Measurements from ENCODE around the gene MYO10.

The MYO10 gene

GRCh38 chr5:16897284-16897704 lies 38.8 kb downstream of the MYO10 start:
- Histone ChIP-seq H3K36me3 (ENCODE audit: control insufficient read depth in 1 of 2, insufficient read depth in 2 of 2, low read length in 2 of 2) (no peaks in the 10 kb centered on the region), H3K4me3 (ENCODE audit: low read depth in 1 of 2, low read length in 2 of 2) (no peak overlapping the region), H3K27ac (ENCODE audit: low read length) (no peak overlapping the region), H3K4me1 (ENCODE audit: control insufficient read depth in 1 of 2, insufficient read depth in 2 of 2, low read length in 2 of 2) (peaks cover 0 to 4% of the 10 kb centered on the region in 2 donors), H3K9me3 (ENCODE audit: control insufficient read depth in 1 of 2, low read length in 2 of 2) (no peaks in the 10 kb centered on the region), H3K27me3 (ENCODE audit: low read depth, low read length) (no peaks in the 10 kb centered on the region)

- H3K9me3 ChIP-seq (ENCODE audit: control insufficient read depth in 1 of 2, low read length in 2 of 2) = no peaks in the 10 kb centered on the region
- H3K36me3 ChIP-seq (ENCODE audit: control insufficient read depth in 1 of 2, insufficient read depth in 2 of 2, low read length in 2 of 2) = no peaks in the 10 kb centered on the region
- no peak overlapping the region for H3K4me3 ChIP-seq (ENCODE audit: low read depth in 1 of 2, low read length in 2 of 2)
- H3K4me1 ChIP-seq (ENCODE audit: control insufficient read depth in 1 of 2, insufficient read depth in 2 of 2, low read length in 2 of 2) = peaks cover 0 to 4% of the 10 kb centered on the region in 2 donors
- H3K27ac ChIP-seq (ENCODE audit: low read length) = no peak overlapping the region
- H3K27me3 ChIP-seq (ENCODE audit: low read depth, low read length) = no peaks in the 10 kb centered on the region
Observed at GRCh38 chr5:16896767-16897166, 39.3 kb downstream of the MYO10 start.

GRCh38 chr5:16894236-16895057 lies 41.6 kb downstream of the MYO10 start:
- Histone ChIP-seq H3K27me3 (ENCODE audit: low read depth, low read length) (no peaks in the 10 kb centered on the region), H3K9me3 (ENCODE audit: control insufficient read depth in 1 of 2, low read length in 2 of 2) (no peaks in the 10 kb centered on the region), H3K36me3 (ENCODE audit: control insufficient read depth in 1 of 2, insufficient read depth in 2 of 2, low read length in 2 of 2) (no peaks in the 10 kb centered on the region), H3K4me1 (ENCODE audit: control insufficient read depth in 1 of 2, insufficient read depth in 2 of 2, low read length in 2 of 2) (peaks cover 0 to 4% of the 10 kb centered on the region in 2 donors), H3K27ac (ENCODE audit: low read length) (peak overlapping the region; percentile 84), H3K4me3 (ENCODE audit: low read depth in 1 of 2, low read length in 2 of 2) (no peak overlapping the region)

GRCh38 chr5:16891033-16891432 lies 45.1 kb downstream of the MYO10 start:
- H3K4me3 ChIP-seq (ENCODE audit: low read depth in 1 of 2, low read length in 2 of 2) = no peak overlapping the region
- H3K9me3 ChIP-seq (ENCODE audit: control insufficient read depth in 1 of 2, low read length in 2 of 2) = no peaks in the 10 kb centered on the region
- H3K36me3 ChIP-seq (ENCODE audit: control insufficient read depth in 1 of 2, insufficient read depth in 2 of 2, low read length in 2 of 2) = no peaks in the 10 kb centered on the region
- no peaks in the 10 kb centered on the region for H3K4me1 ChIP-seq (ENCODE audit: control insufficient read depth in 1 of 2, insufficient read depth in 2 of 2, low read length in 2 of 2)
- no peaks in the 10 kb centered on the region for H3K27me3 ChIP-seq (ENCODE audit: low read depth, low read length)
- no peak overlapping the region for H3K27ac ChIP-seq (ENCODE audit: low read length)

GRCh38 chr5:16889972-16890519 lies 46.0 kb downstream of the MYO10 start:
- no peaks in the 10 kb centered on the region for H3K27me3 ChIP-seq (ENCODE audit: low read depth, low read length)
- no peaks in the 10 kb centered on the region for H3K9me3 ChIP-seq (ENCODE audit: control insufficient read depth in 1 of 2, low read length in 2 of 2)
- H3K27ac ChIP-seq (ENCODE audit: low read length) = no peak overlapping the region
- H3K4me3 ChIP-seq (ENCODE audit: low read depth in 1 of 2, low read length in 2 of 2) = no peak overlapping the region
- H3K36me3 ChIP-seq (ENCODE audit: control insufficient read depth in 1 of 2, insufficient read depth in 2 of 2, low read length in 2 of 2) = no peaks in the 10 kb centered on the region
- H3K4me1 ChIP-seq (ENCODE audit: control insufficient read depth in 1 of 2, insufficient read depth in 2 of 2, low read length in 2 of 2) = no peaks in the 10 kb centered on the region

- H3K4me3 ChIP-seq (ENCODE audit: low read depth in 1 of 2, low read length in 2 of 2) = no peak overlapping the region
- no peaks in the 10 kb centered on the region for H3K36me3 ChIP-seq (ENCODE audit: control insufficient read depth in 1 of 2, insufficient read depth in 2 of 2, low read length in 2 of 2)
- no peak overlapping the region for H3K27ac ChIP-seq (ENCODE audit: low read length)
- no peaks in the 10 kb centered on the region for H3K27me3 ChIP-seq (ENCODE audit: low read depth, low read length)
- H3K9me3 ChIP-seq (ENCODE audit: control insufficient read depth in 1 of 2, low read length in 2 of 2) = no peaks in the 10 kb centered on the region
- no peaks in the 10 kb centered on the region for H3K4me1 ChIP-seq (ENCODE audit: control insufficient read depth in 1 of 2, insufficient read depth in 2 of 2, low read length in 2 of 2)
Observed at GRCh38 chr5:16889203-16889971, 46.7 kb downstream of the MYO10 start.

- no peaks in the 10 kb centered on the region for H3K36me3 ChIP-seq (ENCODE audit: control insufficient read depth in 1 of 2, insufficient read depth in 2 of 2, low read length in 2 of 2)
- no peaks in the 10 kb centered on the region for H3K9me3 ChIP-seq (ENCODE audit: control insufficient read depth in 1 of 2, low read length in 2 of 2)
- H3K4me3 ChIP-seq (ENCODE audit: low read depth in 1 of 2, low read length in 2 of 2) = no peak overlapping the region
- no peaks in the 10 kb centered on the region for H3K4me1 ChIP-seq (ENCODE audit: control insufficient read depth in 1 of 2, insufficient read depth in 2 of 2, low read length in 2 of 2)
- no peaks in the 10 kb centered on the region for H3K27me3 ChIP-seq (ENCODE audit: low read depth, low read length)
- no peak overlapping the region for H3K27ac ChIP-seq (ENCODE audit: low read length)
Observed at GRCh38 chr5:16888694-16889124, 47.4 kb downstream of the MYO10 start.

- H3K27ac ChIP-seq (ENCODE audit: low read length) = no peak overlapping the region
- H3K27me3 ChIP-seq (ENCODE audit: low read depth, low read length) = no peaks in the 10 kb centered on the region
- H3K4me1 ChIP-seq (ENCODE audit: control insufficient read depth in 1 of 2, insufficient read depth in 2 of 2, low read length in 2 of 2) = peaks cover 0 to 3% of the 10 kb centered on the region in 2 donors
Observed at GRCh38 chr5:16886793-16887345, 49.2 kb downstream of the MYO10 start.

GRCh38 chr5:16886366-16886736 lies 49.7 kb downstream of the MYO10 start:
- H3K27me3 ChIP-seq (ENCODE audit: low read depth, low read length) = no peaks in the 10 kb centered on the region
- H3K9me3 ChIP-seq (ENCODE audit: control insufficient read depth in 1 of 2, low read length in 2 of 2) = no peaks in the 10 kb centered on the region
- no peaks in the 10 kb centered on the region for H3K36me3 ChIP-seq (ENCODE audit: control insufficient read depth in 1 of 2, insufficient read depth in 2 of 2, low read length in 2 of 2)
- no peak overlapping the region for H3K4me3 ChIP-seq (ENCODE audit: low read depth in 1 of 2, low read length in 2 of 2)
- H3K4me1 ChIP-seq (ENCODE audit: control insufficient read depth in 1 of 2, insufficient read depth in 2 of 2, low read length in 2 of 2) = peaks cover 0 to 8% of the 10 kb centered on the region in 2 donors
- H3K27ac ChIP-seq (ENCODE audit: low read length) = no peak overlapping the region

More at GRCh38 chr5:16886793-16887345, 49.2 kb downstream of the MYO10 start:
- H3K36me3 ChIP-seq (ENCODE audit: control insufficient read depth in 1 of 2, insufficient read depth in 2 of 2, low read length in 2 of 2) = no peaks in the 10 kb centered on the region
- no peak overlapping the region for H3K4me3 ChIP-seq (ENCODE audit: low read depth in 1 of 2, low read length in 2 of 2)
- no peaks in the 10 kb centered on the region for H3K9me3 ChIP-seq (ENCODE audit: control insufficient read depth in 1 of 2, low read length in 2 of 2)

GRCh38 chr5:16885635-16886365 lies 50.3 kb downstream of the MYO10 start:
- Histone ChIP-seq H3K9me3 (ENCODE audit: control insufficient read depth in 1 of 2, low read length in 2 of 2) (no peaks in the 10 kb centered on the region), H3K4me3 (ENCODE audit: low read depth in 1 of 2, low read length in 2 of 2) (no peak overlapping the region), H3K27ac (ENCODE audit: low read length) (no peak overlapping the region), H3K27me3 (ENCODE audit: low read depth, low read length) (no peaks in the 10 kb centered on the region), H3K4me1 (ENCODE audit: control insufficient read depth in 1 of 2, insufficient read depth in 2 of 2, low read length in 2 of 2) (peaks cover 0 to 14% of the 10 kb centered on the region in 2 donors), H3K36me3 (ENCODE audit: control insufficient read depth in 1 of 2, insufficient read depth in 2 of 2, low read length in 2 of 2) (no peaks in the 10 kb centered on the region)
